Right lobe of liver (tissue), 4 donors: ENCODE measurements around the gene DLEC1.
A peak's percentile ranks its signal among the peaks of the same experiment; 100 is the strongest.

Experiments
- CTCF ChIP-seq, 4 donors: fragments of 200-600 bp in 3 of 4; fragments of 450-650 bp in 1 of 4; IDR thresholded peaks; one replicate each; pipeline versions ENCODE4 v1.5.1 to v1.8.0; 2016 to 2022; ENCODE audit warnings: antibody characterized with exemption in 4 of 4, mild to moderate bottlenecking in 2 of 4
- POLR2A ChIP-seq: fragments of 450-650 bp; IDR thresholded peaks from one replicate; pipeline ENCODE4 v1.6.1; 2017; ENCODE audit warnings: antibody characterized with exemption, mild to moderate bottlenecking
- donor health status: DM: no; HTN: no; CAD: no.
- donor health status: DM: no; HTN: no; CAD: no.
- donor health status: DM: no; HTN: yes; CAD: no.

GRCh38 chr3:38117163-38117716 is 78.2 kb downstream of the DLEC1 start:
- TF ChIP-seq POLR2A (no peak), CTCF (IDR thresholded peaks at IDR 0.05) (peak in 3 of 4 donors; percentile 31 to 48 (median 38))
